H1 (cell line): Measurements from ENCODE around the gene HOXB3. TPM values are rescaled to one million over a fixed set of nuclear protein-coding genes. Genes with fewer than 3 reads are reported as not detected.

Source experiments
- CTCF ChIA-PET: fragments of 300-600 bp; sonication (Branson Sonifier 250); formaldehyde crosslinking; loops from one replicate; lab custom pipeline; 2021; ENCODE audit not compliant: partially characterized antibody; lab: Charles Lee
- POLR2A ChIA-PET: fragments of 300-600 bp; sonication (Branson Sonifier 250); formaldehyde crosslinking; loops from one replicate; lab custom pipeline; 2021; ENCODE audit warnings: inconsistent platforms; ENCODE audit not compliant: partially characterized antibody; lab: Charles Lee
- DNase-seq, 2 experiments: peaks; one replicate each; pipeline versions ENCODE4 v3.0.0 to v3.0.0-alpha.2; 2010 to 2022; ENCODE audit warnings: low spot score in 2 of 2, low read depth in 1 of 2, mixed read lengths in 1 of 2
- FAIRE-seq: peaks from 2 replicates; lab custom pipeline; 2011; peaks lifted over from hg19 to GRCh38; lab: Jason Lieb, UNC
- H2AFZ ChIP-seq: 2 replicates; pipeline ENCODE4 v1.8.1; 2012; ENCODE audit warnings: low read length, inconsistent platforms
- H2AK5ac ChIP-seq: 2 replicates; pipeline ENCODE4 v1.6.1; 2013; ENCODE audit warnings: low read depth, low read length
- H2BK120ac ChIP-seq: replicated peaks from 2 replicates; pipeline ENCODE3; 2013; ENCODE audit warnings: low read depth, low read length, inconsistent platforms
- H2BK12ac ChIP-seq: 2 replicates; pipeline ENCODE4 v1.6.1; 2013; ENCODE audit warnings: low read depth, low read length
- H2BK15ac ChIP-seq: 2 replicates; pipeline ENCODE4 v1.6.1; 2013; ENCODE audit warnings: low read length
- H2BK20ac ChIP-seq: 2 replicates; pipeline ENCODE4 v1.6.1; 2013; ENCODE audit warnings: low read length
- H2BK5ac ChIP-seq: 2 replicates; pipeline ENCODE4 v1.6.1; 2013; ENCODE audit warnings: low read depth, low read length
- H3K14ac ChIP-seq: 2 replicates; pipeline ENCODE4 v1.6.1; 2013; ENCODE audit warnings: inconsistent platforms; ENCODE audit not compliant: insufficient read length
- H3K18ac ChIP-seq: 2 replicates; pipeline ENCODE4 v1.6.1; 2013; ENCODE audit warnings: low read length; ENCODE audit errors: extremely low read depth
- H3K23ac ChIP-seq: 2 replicates; pipeline ENCODE4 v1.6.1; 2013; ENCODE audit warnings: inconsistent platforms; ENCODE audit not compliant: insufficient read length
- H3K23me2 ChIP-seq: 2 replicates; pipeline ENCODE4 v1.6.1; 2013; ENCODE audit warnings: low read depth, low read length
- H3K27ac ChIP-seq: 2 replicates; pipeline ENCODE4 v1.6.1; 2011; ENCODE audit warnings: low read depth, low read length, inconsistent platforms
- H3K27me3 ChIP-seq, 4 experiments: replicated peaks in 1 of 4; 1 replicate in 1 of 4; 2 replicates in 3 of 4; pipeline versions ENCODE4 v1.6.1 to v1.8.1; 2011 to 2013; ENCODE audit warnings: low read length in 3 of 4, mild to moderate bottlenecking in 3 of 4, inconsistent platforms in 2 of 4, mixed read lengths in 2 of 4, moderate library complexity in 1 of 4; ENCODE audit not compliant: control insufficient read depth in 3 of 4, insufficient read depth in 3 of 4; ENCODE audit errors: extremely low read depth in 1 of 4
- H3K36me3 ChIP-seq, 4 experiments: 2 replicates each; pipeline versions ENCODE4 v1.6.1 to v1.8.1; 2011 to 2013; ENCODE audit warnings: mild to moderate bottlenecking in 4 of 4, low read length in 3 of 4, moderate library complexity in 2 of 4, control low read depth in 1 of 4, inconsistent platforms in 1 of 4; ENCODE audit not compliant: insufficient read depth in 4 of 4, control insufficient read depth in 2 of 4
- H3K4ac ChIP-seq: replicated peaks from 2 replicates; pipeline ENCODE3; 2013; ENCODE audit warnings: low read length, low read depth, mixed read lengths, inconsistent platforms; ENCODE audit not compliant: insufficient read length
- H3K4me1 ChIP-seq, 4 experiments: replicated peaks in 1 of 4; 1 replicate in 1 of 4; 2 replicates in 3 of 4; pipeline versions ENCODE4 v1.6.1 to v1.8.1; 2011 to 2013; ENCODE audit warnings: low read length in 3 of 4, inconsistent platforms in 2 of 4, mixed read lengths in 1 of 4; ENCODE audit not compliant: insufficient read depth in 4 of 4, control insufficient read depth in 3 of 4
- H3K4me2 ChIP-seq, 2 experiments: 2 replicates each; pipeline versions ENCODE4 v1.6.1 to v1.8.1; 2011 to 2013; ENCODE audit warnings: low read depth in 2 of 2, low read length in 2 of 2, control low read depth in 1 of 2, inconsistent platforms in 1 of 2, mild to moderate bottlenecking in 1 of 2; ENCODE audit not compliant: insufficient read depth in 1 of 2
- H3K4me3 ChIP-seq, 4 experiments: fragments of 200-600, 300-600 bp in 1 of 4; sonication (generic), shearing (Covaris generic), sonication (Bioruptor Twin) in 1 of 4; 2 replicates each; pipeline versions ENCODE4 v1.5.1 to v1.8.1; 2011 to 2016; ENCODE audit warnings: low read length in 4 of 4, low read depth in 3 of 4, control low read depth in 2 of 4, inconsistent platforms in 2 of 4, mild to moderate bottlenecking in 2 of 4, mixed read lengths in 1 of 4, moderate library complexity in 1 of 4; ENCODE audit not compliant: insufficient read depth in 2 of 4; ENCODE audit errors: extremely low read depth in 1 of 4
- H3K56ac ChIP-seq: replicated peaks from 2 replicates; pipeline ENCODE3; 2013; ENCODE audit warnings: low read depth, mild to moderate bottlenecking, mixed read lengths, low read length, inconsistent platforms; ENCODE audit not compliant: insufficient read length
- H3K79me1 ChIP-seq: 2 replicates; pipeline ENCODE4 v1.6.1; 2013; ENCODE audit warnings: low read depth, low read length, control low read depth
- H3K79me2 ChIP-seq, 2 experiments: 2 replicates each; pipeline versions ENCODE4 v1.6.1 to v1.8.1; 2012 to 2013; ENCODE audit warnings: low read length in 2 of 2, mild to moderate bottlenecking in 2 of 2, inconsistent platforms in 1 of 2; ENCODE audit not compliant: insufficient read depth in 2 of 2, control insufficient read depth in 1 of 2
- H3K9ac ChIP-seq, 4 experiments: replicated peaks in 1 of 4; 1 replicate in 1 of 4; 2 replicates in 3 of 4; pipeline versions ENCODE4 v1.6.1 to v1.8.1; 2011 to 2013; ENCODE audit warnings: low read depth in 3 of 4, low read length in 3 of 4, control low read depth in 2 of 4, mild to moderate bottlenecking in 2 of 4, moderate library complexity in 2 of 4, inconsistent platforms in 1 of 4; ENCODE audit errors: extremely low read depth in 1 of 4
- H3K9me3 ChIP-seq, 2 experiments: 2 replicates each; pipeline versions ENCODE4 v1.6.1 to v1.8.1; 2012 to 2013; ENCODE audit warnings: mild to moderate bottlenecking in 2 of 2, moderate library complexity in 2 of 2, control low read depth in 1 of 2, inconsistent platforms in 1 of 2, low read depth in 1 of 2, low read length in 1 of 2, mixed read lengths in 1 of 2; ENCODE audit not compliant: insufficient read depth in 2 of 2
- H4K20me1 ChIP-seq, 2 experiments: replicated peaks in 1 of 2; 2 replicates each; pipeline versions ENCODE3 to v1.8.1; 2011 to 2013; ENCODE audit warnings: inconsistent platforms in 2 of 2, low read length in 2 of 2, mild to moderate bottlenecking in 1 of 2; ENCODE audit not compliant: insufficient read depth in 2 of 2, control insufficient read depth in 1 of 2
- H4K5ac ChIP-seq: 2 replicates; pipeline ENCODE4 v1.6.1; 2013; ENCODE audit warnings: low read length, low read depth, mixed read lengths, inconsistent platforms; ENCODE audit not compliant: insufficient read length
- H4K8ac ChIP-seq: 2 replicates; pipeline ENCODE4 v1.8.0; 2013; ENCODE audit warnings: mild to moderate bottlenecking, moderate library complexity, low read length, inconsistent platforms; ENCODE audit not compliant: insufficient read depth; ENCODE audit errors: extremely low read depth
- H4K91ac ChIP-seq: replicated peaks from 2 replicates; pipeline ENCODE3; 2013; ENCODE audit warnings: low read length, mixed read lengths, inconsistent platforms; ENCODE audit not compliant: insufficient read length
- CEBPB ChIP-seq: IDR thresholded peaks from 2 replicates; pipeline ENCODE4 v1.6.1; 2012; ENCODE audit warnings: low read depth, low read length
- EZH2 ChIP-seq: fragments of 200-600 bp; sonication (generic); IDR thresholded peaks from 2 replicates; pipeline ENCODE4 v1.7.1; 2012; ENCODE audit warnings: low read depth, mild to moderate bottlenecking, moderate library complexity, low read length, inconsistent platforms; ENCODE audit not compliant: severe bottlenecking
- SAP30 ChIP-seq: fragments of 300-600 bp; sonication (generic); IDR thresholded peaks from 2 replicates; pipeline ENCODE4 v1.7.1; 2012; ENCODE audit warnings: low read length, moderate library complexity, mild to moderate bottlenecking, inconsistent platforms; ENCODE audit not compliant: insufficient read depth, insufficient replicate concordance
- WGBS, 2 experiments: shearing (Covaris generic) in 1 of 2; methylation state at CpG; one replicate each; pipeline versions ENCODE4 v1.1.6 to v1.1.7; 2013 to 2015; ENCODE audit warnings: low lambda C conversion rate in 2 of 2, mixed read lengths in 2 of 2, inconsistent platforms in 1 of 2, low coverage in 1 of 2, missing lambda C conversion rate in 1 of 2; ENCODE audit not compliant: insufficient replicate concordance in 2 of 2, insufficient coverage in 1 of 2, insufficient read length in 1 of 2; ENCODE audit errors: extremely low coverage in 1 of 2, missing lambda C conversion rate in 1 of 2; 5-methylcytosine and 5-hydroxymethylcytosine counted together
- polyA plus RNA-seq, 7 experiments: library from polyadenylated mRNA; depleted of rRNA in 3 of 7; stranded (reverse) in 5 of 7; unstranded in 2 of 7; fragments of >200 nt in 5 of 7; fragments of 200-250 nt in 2 of 7; gene quantifications; 1 replicate in 5 of 7; 2 replicates in 1 of 7; 4 replicates in 1 of 7; pipeline versions ENCODE4 v1.2.1 to v1.2.3, GENCODE V29; 2011 to 2013; ENCODE audit warnings: missing spikeins in 2 of 7, mixed read lengths in 2 of 7
- total RNA-seq: library from RNA; stranded (reverse); fragmentation: NEBNext Ultra II Directional; extraction: Animal tissue kit (Norgen Biotek cat#: 25700); gene quantifications from 2 replicates; pipeline ENCODE4 v1.2.1, GENCODE V29; 2021

The HOXB3 gene
- total and polyA plus RNA-seq, 2 of the 8 experiments (the other 6 are each of a cell fraction or from before 2014, with no cell fraction given): not detected

DNA sequence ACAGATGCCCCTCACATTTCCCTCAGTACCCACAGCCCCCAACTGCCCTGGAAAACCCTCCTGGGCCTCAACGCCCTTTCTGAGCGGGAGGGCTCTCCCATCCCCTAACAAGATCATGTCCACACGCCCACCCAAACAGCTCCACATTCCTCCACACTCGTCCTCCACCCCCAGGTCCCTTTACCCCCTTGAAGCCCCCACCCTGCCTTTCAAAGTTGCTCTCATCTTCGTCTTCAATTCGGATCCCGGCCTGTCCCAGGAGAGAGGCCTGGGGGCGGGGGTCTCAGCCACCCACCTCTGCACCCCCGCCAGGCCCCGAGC, 26.2 kb downstream of the HOXB3 start:
- ChIA-PET CTCF (interaction anchor here (0.7 to 3.4 kb wide), 14 partner anchors 11 to 189 kb away, joined by 3 to 14 read pairs (median 3); partner anchors contain the start of gene HOXB5), POLR2A (interaction anchor here (1.8 kb wide), 1 partner anchor 50 kb away, joined by 4 read pairs; no protein-coding TSS in a partner anchor)
- no peak for DNase-seq
- Histone ChIP-seq H4K91ac (no peak overlapping the region), H2BK15ac (no peak overlapping the region), H3K9me3 (no peaks in the 10 kb centered on the region), H3K4me1 (peaks cover 0 to 8% (median 4%) of the 10 kb centered on the region in 4 experiments; a peak in 5 of 7 replicates), H3K36me3 (peaks cover 0 to 5% (median 0%) of the 10 kb centered on the region in 4 experiments; a peak in 1 of 8 replicates), H3K79me1 (no peaks in the 10 kb centered on the region), H3K79me2 (no peaks in the 10 kb centered on the region), H3K4me3 (no peak overlapping the region), H4K20me1 (peaks cover 2 to 35% of the 10 kb centered on the region in 2 experiments), H2BK20ac (no peak overlapping the region), H3K4me2 (no peak overlapping the region; a peak in 1 of 4 replicates), H3K56ac (no peak overlapping the region), H4K8ac (no peak overlapping the region), H3K27me3 (peaks cover 99 to 100% (median 100%) of the 10 kb centered on the region in 4 experiments), H3K14ac (no peak overlapping the region), H2BK12ac (no peak overlapping the region), H2AK5ac (no peak overlapping the region), H4K5ac (no peak overlapping the region), H3K4ac (no peak overlapping the region), H3K18ac (no peak overlapping the region), H3K9ac (no peak overlapping the region), H3K27ac (no peak overlapping the region), H2AFZ (no peak overlapping the region), H3K23me2 (peaks cover 4% of the 10 kb centered on the region; the same call in 1 of the 2 replicates), H2BK120ac (no peak overlapping the region), H2BK5ac (no peak overlapping the region), H3K23ac (no peak overlapping the region)
- WGBS, 2 experiments: 11% methylated on average over 6 of the region's 10 CpGs; no CpG with 5 or more reads in 1 of the 2 experiments
- TF ChIP-seq CEBPB (no peak), EZH2 (peak; percentile 45), SAP30 (no peak)
- FAIRE-seq: no peak
